ENCODE measurements around the gene SPOCK3. TPM values are rescaled to one million over a fixed set of nuclear protein-coding genes. Genes with fewer than 3 reads are reported as not detected.

The SPOCK3 gene
- total RNA-seq, 1 experiment from 2014 or later = 1.4 TPM

DNA sequence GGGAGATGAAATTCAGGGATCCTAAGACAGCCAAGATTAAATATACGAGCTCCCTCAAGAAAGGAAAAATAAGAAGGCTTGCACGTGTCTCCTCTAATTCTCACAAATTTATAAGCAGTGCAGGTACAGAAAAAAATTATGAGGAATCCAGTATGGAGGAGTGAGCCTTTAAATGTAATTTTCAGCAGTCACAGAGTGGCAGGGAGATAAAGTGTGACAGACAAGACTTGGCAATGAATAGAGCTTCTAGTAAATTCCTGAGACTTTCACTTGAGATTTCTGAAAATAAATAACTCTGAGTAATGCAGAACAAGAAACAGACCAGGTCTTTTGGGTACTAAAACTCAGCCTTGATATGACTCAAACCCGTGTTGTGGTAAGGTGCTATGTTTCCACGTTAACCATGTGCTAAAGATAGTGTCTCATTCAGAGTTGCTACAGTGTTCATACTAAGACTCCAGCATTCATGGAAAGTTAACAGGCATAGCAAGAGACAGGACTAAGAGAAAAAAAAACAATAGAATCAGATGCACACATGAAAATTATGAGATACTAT lies 119.8 kb downstream of the SPOCK3 start:
- Histone ChIP-seq H3K27ac (ENCODE audit: low read length) (no peak overlapping the region), H3K27me3 (ENCODE audit: control insufficient read depth, insufficient read depth, low read length) (no peaks in the 10 kb centered on the region), H3K36me3 (ENCODE audit: control insufficient read depth, insufficient read depth, low read length) (no peaks in the 10 kb centered on the region), H3K4me1 (ENCODE audit: control insufficient read depth, insufficient read depth, low read length) (no peaks in the 10 kb centered on the region), H3K4me3 (ENCODE audit: low read depth in 2 of 2, low read length in 2 of 2) (no peak overlapping the region), H3K9me3 (ENCODE audit: control insufficient read depth, insufficient read depth, low read depth, low read length) (no peaks in the 10 kb centered on the region)
- POLR2A ChIA-PET = no interaction called here
- TF ChIP-seq SIN3A (IDR thresholded peaks at IDR 0.05; ENCODE audit: borderline replicate concordance, insufficient read depth, low read depth, low read length) (no peak), POLR2AphosphoS5 (IDR thresholded peaks at IDR 0.05; ENCODE audit: low read depth, low read length) (no peak), CTCF (IDR thresholded peaks at IDR 0.05) (no peak), REST (IDR thresholded peaks at IDR 0.05; ENCODE audit: insufficient read depth in 1 of 2, low read depth in 2 of 2, low read length in 1 of 2) (no peak), TCF7L2 (IDR thresholded peaks at IDR 0.05; ENCODE audit: low read depth, low read length) (no peak)
- ATAC-seq (no peak), DNase-seq (ENCODE audit: low read depth, low spot score) (no peak)
- intact Hi-C loops (cut with micrococcal nuclease; ENCODE audit: unreplicated experiment) = no loop called here
- CTCF ChIA-PET = no interaction called here
- in situ Hi-C loops (cut with HindIII; ENCODE audit: low pct_unique_long_range_greater_than_20kb, low sequenced_read_pairs) = no loop called here
- no TSS peak for BruUV-seq (replicated peaks)

- H3K4me1 ChIP-seq (ENCODE audit: control insufficient read depth, insufficient read depth, low read length) = no peaks in the 10 kb centered on the region
- ChIA-PET CTCF (no interaction called here), POLR2A (no interaction called here)
- no TSS peak for BruUV-seq (replicated peaks)
- H3K27ac ChIP-seq (ENCODE audit: low read length) = no peak overlapping the region
- no peak for ATAC-seq
- H3K36me3 ChIP-seq (ENCODE audit: control insufficient read depth, insufficient read depth, low read length) = no peaks in the 10 kb centered on the region
- TF ChIP-seq POLR2AphosphoS5 (IDR thresholded peaks at IDR 0.05; ENCODE audit: low read depth, low read length) = no peak
- no peak for TF ChIP-seq SIN3A (IDR thresholded peaks at IDR 0.05; ENCODE audit: borderline replicate concordance, insufficient read depth, low read depth, low read length)
- TF ChIP-seq REST (IDR thresholded peaks at IDR 0.05; ENCODE audit: insufficient read depth in 1 of 2, low read depth in 2 of 2, low read length in 1 of 2) = no peak
- TF ChIP-seq CTCF (IDR thresholded peaks at IDR 0.05) = no peak
- TF ChIP-seq TCF7L2 (IDR thresholded peaks at IDR 0.05; ENCODE audit: low read depth, low read length) = no peak
- intact Hi-C loops (cut with micrococcal nuclease; ENCODE audit: unreplicated experiment) = no loop called here
- in situ Hi-C loops (cut with HindIII; ENCODE audit: low pct_unique_long_range_greater_than_20kb, low sequenced_read_pairs) = no loop called here
- no peak overlapping the region for H3K4me3 ChIP-seq (ENCODE audit: low read depth in 2 of 2, low read length in 2 of 2)
- DNase-seq (ENCODE audit: low read depth, low spot score) = no peak
- no peaks in the 10 kb centered on the region for H3K9me3 ChIP-seq (ENCODE audit: control insufficient read depth, insufficient read depth, low read depth, low read length)
- no peaks in the 10 kb centered on the region for H3K27me3 ChIP-seq (ENCODE audit: control insufficient read depth, insufficient read depth, low read length)
Observed at GRCh38 chr4:167111622-167112021, 122.7 kb downstream of the SPOCK3 start.

Measured in Panc1 (cell line).